ENCODE results near the gene NOS1AP. TPM values are rescaled to one million over a fixed set of nuclear protein-coding genes. Genes with fewer than 3 reads are reported as not detected.

NOS1AP gene
- polyA plus RNA-seq, 1 of the 3 experiments (the other 2 are of a cell fraction), result 0.03 TPM

DNA sequence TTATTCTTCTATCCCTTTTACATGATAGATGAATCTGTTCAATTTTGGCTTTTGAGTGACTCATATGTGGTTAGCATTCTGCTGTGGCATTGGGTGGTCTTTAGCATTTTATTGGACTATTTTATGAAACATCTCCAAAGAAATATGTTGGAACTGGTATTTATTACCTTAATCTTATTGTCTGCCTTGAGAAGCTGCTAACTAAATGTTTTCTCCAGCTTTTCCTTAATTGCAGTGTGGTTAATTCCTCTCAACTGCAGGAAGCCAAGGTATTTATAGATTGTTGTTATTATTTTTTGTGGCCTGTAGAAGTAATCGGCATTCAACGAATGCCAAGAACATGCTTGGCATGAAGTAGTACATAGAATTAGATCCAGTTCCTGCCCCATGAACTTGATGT is 64.1 kb downstream of the NOS1AP start:
- ChIA-PET CTCF (interaction anchor here (1.1 kb wide), 1 partner anchor 77 kb away, joined by 3 read pairs; no protein-coding TSS in a partner anchor), POLR2A (no interaction called here)
- Histone ChIP-seq H3K9me2 (no peaks in the 10 kb centered on the region), H3K36me3 (replicated peaks in 1 of 2; ENCODE audit: control insufficient read depth in 1 of 2, insufficient read depth in 2 of 2, low read length in 1 of 2) (no peaks in the 10 kb centered on the region), H3K27ac (ENCODE audit: low read depth in 2 of 2, low read length in 1 of 2) (no peak overlapping the region), H3K4me1 (ENCODE audit: control insufficient read depth in 1 of 2, insufficient read depth in 2 of 2, low read depth in 1 of 2, low read length in 1 of 2) (peaks cover 13 to 18% of the 10 kb centered on the region in 2 experiments; a peak in 2 of 4 replicates), H3K9ac (no peak overlapping the region), H3K9me3 (no peaks in the 10 kb centered on the region), H4K20me1 (ENCODE audit: insufficient read depth) (no peaks in the 10 kb centered on the region), H3K4me3 (ENCODE audit: low read depth in 2 of 2, low read length in 1 of 2) (no peak overlapping the region), H2AFZ (ENCODE audit: low read depth) (no peak overlapping the region), H3F3A (replicated peaks; ENCODE audit: insufficient read depth) (no peaks in the 10 kb centered on the region), H3K4me2 (no peak overlapping the region), H3K79me2 (ENCODE audit: insufficient read depth) (no peaks in the 10 kb centered on the region), H3K27me3 (ENCODE audit: insufficient read depth) (peaks cover 7% of the 10 kb centered on the region; the same call in 1 of the 2 replicates)
- 84% methylated on average over 2 of the region's 2 CpGs for WGBS (ENCODE audit: low lambda C conversion rate)
- TF ChIP-seq GATA2 (CRISPR knock-in tag; IDR thresholded peaks at IDR 0.05) (no peak), JUND (IDR thresholded peaks at IDR 0.05) (no peak), TEAD4 (IDR thresholded peaks at IDR 0.05; ENCODE audit: borderline replicate concordance, insufficient read depth) (no peak), MXI1 (IDR thresholded peaks at IDR 0.05; ENCODE audit: low read depth, low read length) (no peak), SIN3A (IDR thresholded peaks at IDR 0.05; ENCODE audit: borderline replicate concordance, low read depth, low read length) (no peak), IRF3 (IDR thresholded peaks at IDR 0.05; ENCODE audit: low read depth, low read length) (no peak), RXRA (IDR thresholded peaks at IDR 0.05; ENCODE audit: borderline replicate concordance, low read depth) (no peak), ELF1 (IDR thresholded peaks at IDR 0.05) (no peak), MAX (IDR thresholded peaks at IDR 0.05; ENCODE audit: low read depth) (no peak), CHD2 (IDR thresholded peaks at IDR 0.05; ENCODE audit: low read length, partially characterized antibody) (no peak), REST (IDR thresholded peaks at IDR 0.05; ENCODE audit: low read depth, low read length) (no peak)
- TF ChIP-seq, protein P1, sequence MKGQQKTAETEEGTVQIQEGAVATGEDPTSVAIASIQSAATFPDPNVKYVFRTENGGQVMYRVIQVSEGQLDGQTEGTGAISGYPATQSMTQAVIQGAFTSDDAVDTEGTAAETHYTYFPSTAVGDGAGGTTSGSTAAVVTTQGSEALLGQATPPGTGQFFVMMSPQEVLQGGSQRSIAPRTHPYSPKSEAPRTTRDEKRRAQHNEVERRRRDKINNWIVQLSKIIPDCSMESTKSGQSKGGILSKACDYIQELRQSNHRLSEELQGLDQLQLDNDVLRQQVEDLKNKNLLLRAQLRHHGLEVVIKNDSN (IDR thresholded peaks at IDR 0.05; ENCODE audit: borderline replicate concordance, low read depth), result no peak
- TF ChIP-seq, protein P2, sequence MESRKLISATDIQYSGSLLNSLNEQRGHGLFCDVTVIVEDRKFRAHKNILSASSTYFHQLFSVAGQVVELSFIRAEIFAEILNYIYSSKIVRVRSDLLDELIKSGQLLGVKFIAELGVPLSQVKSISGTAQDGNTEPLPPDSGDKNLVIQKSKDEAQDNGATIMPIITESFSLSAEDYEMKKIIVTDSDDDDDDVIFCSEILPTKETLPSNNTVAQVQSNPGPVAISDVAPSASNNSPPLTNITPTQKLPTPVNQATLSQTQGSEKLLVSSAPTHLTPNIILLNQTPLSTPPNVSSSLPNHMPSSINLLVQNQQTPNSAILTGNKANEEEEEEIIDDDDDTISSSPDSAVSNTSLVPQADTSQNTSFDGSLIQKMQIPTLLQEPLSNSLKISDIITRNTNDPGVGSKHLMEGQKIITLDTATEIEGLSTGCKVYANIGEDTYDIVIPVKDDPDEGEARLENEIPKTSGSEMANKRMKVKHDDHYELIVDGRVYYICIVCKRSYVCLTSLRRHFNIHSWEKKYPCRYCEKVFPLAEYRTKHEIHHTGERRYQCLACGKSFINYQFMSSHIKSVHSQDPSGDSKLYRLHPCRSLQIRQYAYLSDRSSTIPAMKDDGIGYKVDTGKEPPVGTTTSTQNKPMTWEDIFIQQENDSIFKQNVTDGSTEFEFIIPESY (IDR thresholded peaks at IDR 0.05; ENCODE audit: borderline replicate concordance, low read depth), result no peak
- no peak for DNase-seq

Measured in SK-N-SH (cell line).